PFSK-1 (cell line): ENCODE data around the gene JAM3.

ENCODE experiments used
- POLR2AphosphoS5 ChIP-seq: IDR thresholded peaks from 2 replicates; pipeline ENCODE4 v1.6.1; 2012; ENCODE audit warnings: low read depth, mild to moderate bottlenecking, control low read depth, low read length, moderate library complexity
- SIN3A ChIP-seq: IDR thresholded peaks from 2 replicates; pipeline ENCODE4 v1.6.1; 2012; ENCODE audit warnings: mild to moderate bottlenecking, low read length, moderate library complexity, borderline replicate concordance; ENCODE audit not compliant: insufficient read depth
- TF ChIP-seq, protein P1 (sequence below), 2 experiments: IDR thresholded peaks; 2 replicates each; pipeline versions ENCODE4 v1.6.1 to v1.8.0; 2011 to 2012; ENCODE audit warnings: low read depth in 2 of 2, low read length in 2 of 2, control low read depth in 1 of 2, inconsistent platforms in 1 of 2, mild to moderate bottlenecking in 1 of 2, moderate library complexity in 1 of 2; ENCODE audit not compliant: insufficient read depth in 1 of 2

DNA sequence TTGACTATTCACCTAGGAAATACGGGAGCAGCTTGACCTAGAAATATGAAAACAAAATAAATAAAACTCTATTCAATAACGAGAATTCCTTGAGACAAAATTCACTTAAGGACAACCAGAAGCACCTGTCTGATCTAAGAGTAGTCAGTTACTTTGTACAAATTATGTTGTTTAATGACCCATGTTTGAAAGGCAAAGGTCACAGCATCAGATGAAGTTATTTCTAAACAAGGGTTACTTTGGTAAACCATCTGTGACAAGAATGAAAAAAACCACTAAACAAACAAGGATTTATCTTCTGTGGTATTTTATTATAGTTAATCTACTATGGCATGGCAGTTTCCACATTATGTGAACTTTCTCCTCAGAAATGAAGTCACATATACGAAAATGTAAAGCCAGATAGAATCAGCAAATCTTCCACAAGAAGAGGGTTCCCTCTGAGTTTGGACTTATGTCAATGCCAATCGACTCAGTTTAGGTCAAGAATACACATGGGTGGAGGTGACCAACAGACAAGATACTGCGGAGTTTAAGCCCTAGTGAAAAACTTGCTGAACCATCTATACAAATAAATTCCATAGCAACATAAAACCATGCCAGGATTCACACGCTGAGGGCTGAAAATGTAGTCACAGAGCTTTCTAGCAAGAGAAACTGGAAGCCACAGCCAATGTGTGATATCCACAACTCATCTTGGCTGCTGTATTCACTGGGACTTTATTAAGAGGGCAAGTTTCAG is 101.5 kb downstream of the JAM3 start:
- TF ChIP-seq POLR2AphosphoS5 (no peak), SIN3A (no peak)
- TF ChIP-seq, protein P1, sequence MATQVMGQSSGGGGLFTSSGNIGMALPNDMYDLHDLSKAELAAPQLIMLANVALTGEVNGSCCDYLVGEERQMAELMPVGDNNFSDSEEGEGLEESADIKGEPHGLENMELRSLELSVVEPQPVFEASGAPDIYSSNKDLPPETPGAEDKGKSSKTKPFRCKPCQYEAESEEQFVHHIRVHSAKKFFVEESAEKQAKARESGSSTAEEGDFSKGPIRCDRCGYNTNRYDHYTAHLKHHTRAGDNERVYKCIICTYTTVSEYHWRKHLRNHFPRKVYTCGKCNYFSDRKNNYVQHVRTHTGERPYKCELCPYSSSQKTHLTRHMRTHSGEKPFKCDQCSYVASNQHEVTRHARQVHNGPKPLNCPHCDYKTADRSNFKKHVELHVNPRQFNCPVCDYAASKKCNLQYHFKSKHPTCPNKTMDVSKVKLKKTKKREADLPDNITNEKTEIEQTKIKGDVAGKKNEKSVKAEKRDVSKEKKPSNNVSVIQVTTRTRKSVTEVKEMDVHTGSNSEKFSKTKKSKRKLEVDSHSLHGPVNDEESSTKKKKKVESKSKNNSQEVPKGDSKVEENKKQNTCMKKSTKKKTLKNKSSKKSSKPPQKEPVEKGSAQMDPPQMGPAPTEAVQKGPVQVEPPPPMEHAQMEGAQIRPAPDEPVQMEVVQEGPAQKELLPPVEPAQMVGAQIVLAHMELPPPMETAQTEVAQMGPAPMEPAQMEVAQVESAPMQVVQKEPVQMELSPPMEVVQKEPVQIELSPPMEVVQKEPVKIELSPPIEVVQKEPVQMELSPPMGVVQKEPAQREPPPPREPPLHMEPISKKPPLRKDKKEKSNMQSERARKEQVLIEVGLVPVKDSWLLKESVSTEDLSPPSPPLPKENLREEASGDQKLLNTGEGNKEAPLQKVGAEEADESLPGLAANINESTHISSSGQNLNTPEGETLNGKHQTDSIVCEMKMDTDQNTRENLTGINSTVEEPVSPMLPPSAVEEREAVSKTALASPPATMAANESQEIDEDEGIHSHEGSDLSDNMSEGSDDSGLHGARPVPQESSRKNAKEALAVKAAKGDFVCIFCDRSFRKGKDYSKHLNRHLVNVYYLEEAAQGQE (IDR thresholded peaks at IDR 0.05; ENCODE audit: insufficient read depth in 1 of 2, low read depth in 2 of 2, low read length in 2 of 2), result no peak
